ENCODE results near the gene TRIO. TPM values are rescaled to one million over a fixed set of nuclear protein-coding genes. Genes with fewer than 3 reads are reported as not detected.

Gene TRIO
- total and polyA plus RNA-seq, 10 of the 15 experiments (the other 5 are each of a cell fraction or from before 2014, with no cell fraction given): 5.1 to 96.4 (median 44.6) TPM

DNA sequence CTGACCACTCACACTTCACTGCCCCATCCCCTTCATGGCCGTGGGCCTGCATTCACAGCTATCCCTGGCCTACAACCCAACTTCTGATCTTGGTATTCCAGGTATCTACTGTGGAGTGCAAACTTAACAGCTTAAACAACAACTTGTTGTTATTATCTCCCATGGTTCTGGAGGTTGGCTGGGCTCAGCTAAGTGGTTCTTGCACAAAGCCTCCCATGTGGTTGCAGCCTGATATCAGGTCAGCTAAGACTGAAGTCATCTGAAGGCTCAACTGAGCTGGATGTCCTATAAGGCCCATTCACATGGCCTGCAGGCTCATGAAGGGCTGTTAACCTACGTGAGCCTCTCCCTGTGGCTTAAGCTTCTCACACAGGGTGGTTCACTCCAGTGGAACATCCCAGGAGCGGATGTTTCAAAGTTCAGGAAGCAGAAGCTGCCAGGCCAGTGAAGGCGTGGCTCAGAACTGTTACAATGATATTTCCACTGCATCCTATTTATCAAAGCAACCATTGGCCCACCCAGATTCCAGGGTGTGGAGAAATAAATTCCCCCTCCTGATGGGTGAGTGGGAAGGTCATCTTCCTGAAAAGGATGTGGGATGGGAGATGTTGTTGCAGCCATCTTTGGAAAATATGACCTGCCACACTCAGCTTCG lies 30.0 kb upstream of the TRIO start (continued):
- TF ChIP-seq, protein P1, sequence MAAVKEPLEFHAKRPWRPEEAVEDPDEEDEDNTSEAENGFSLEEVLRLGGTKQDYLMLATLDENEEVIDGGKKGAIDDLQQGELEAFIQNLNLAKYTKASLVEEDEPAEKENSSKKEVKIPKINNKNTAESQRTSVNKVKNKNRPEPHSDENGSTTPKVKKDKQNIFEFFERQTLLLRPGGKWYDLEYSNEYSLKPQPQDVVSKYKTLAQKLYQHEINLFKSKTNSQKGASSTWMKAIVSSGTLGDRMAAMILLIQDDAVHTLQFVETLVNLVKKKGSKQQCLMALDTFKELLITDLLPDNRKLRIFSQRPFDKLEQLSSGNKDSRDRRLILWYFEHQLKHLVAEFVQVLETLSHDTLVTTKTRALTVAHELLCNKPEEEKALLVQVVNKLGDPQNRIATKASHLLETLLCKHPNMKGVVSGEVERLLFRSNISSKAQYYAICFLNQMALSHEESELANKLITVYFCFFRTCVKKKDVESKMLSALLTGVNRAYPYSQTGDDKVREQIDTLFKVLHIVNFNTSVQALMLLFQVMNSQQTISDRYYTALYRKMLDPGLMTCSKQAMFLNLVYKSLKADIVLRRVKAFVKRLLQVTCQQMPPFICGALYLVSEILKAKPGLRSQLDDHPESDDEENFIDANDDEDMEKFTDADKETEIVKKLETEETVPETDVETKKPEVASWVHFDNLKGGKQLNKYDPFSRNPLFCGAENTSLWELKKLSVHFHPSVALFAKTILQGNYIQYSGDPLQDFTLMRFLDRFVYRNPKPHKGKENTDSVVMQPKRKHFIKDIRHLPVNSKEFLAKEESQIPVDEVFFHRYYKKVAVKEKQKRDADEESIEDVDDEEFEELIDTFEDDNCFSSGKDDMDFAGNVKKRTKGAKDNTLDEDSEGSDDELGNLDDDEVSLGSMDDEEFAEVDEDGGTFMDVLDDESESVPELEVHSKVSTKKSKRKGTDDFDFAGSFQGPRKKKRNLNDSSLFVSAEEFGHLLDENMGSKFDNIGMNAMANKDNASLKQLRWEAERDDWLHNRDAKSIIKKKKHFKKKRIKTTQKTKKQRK (IDR thresholded peaks at IDR 0.05; ENCODE audit: low read depth, low read length): no peak
- no peak for TF ChIP-seq ZNF384 (IDR thresholded peaks at IDR 0.05; ENCODE audit: borderline replicate concordance, low read depth, low read length)
- no peak for TF ChIP-seq ZNF24 (IDR thresholded peaks at IDR 0.05)
- no peak for TF ChIP-seq MYC (IDR thresholded peaks at IDR 0.05; ENCODE audit: insufficient read depth, insufficient read length, insufficient replicate concordance, low read length, severe bottlenecking)
- TF ChIP-seq BCL11A (IDR thresholded peaks at IDR 0.05; ENCODE audit: low read depth, low read length): no peak
- TF ChIP-seq NFXL1 (IDR thresholded peaks at IDR 0.05; ENCODE audit: borderline replicate concordance): no peak

DNA sequence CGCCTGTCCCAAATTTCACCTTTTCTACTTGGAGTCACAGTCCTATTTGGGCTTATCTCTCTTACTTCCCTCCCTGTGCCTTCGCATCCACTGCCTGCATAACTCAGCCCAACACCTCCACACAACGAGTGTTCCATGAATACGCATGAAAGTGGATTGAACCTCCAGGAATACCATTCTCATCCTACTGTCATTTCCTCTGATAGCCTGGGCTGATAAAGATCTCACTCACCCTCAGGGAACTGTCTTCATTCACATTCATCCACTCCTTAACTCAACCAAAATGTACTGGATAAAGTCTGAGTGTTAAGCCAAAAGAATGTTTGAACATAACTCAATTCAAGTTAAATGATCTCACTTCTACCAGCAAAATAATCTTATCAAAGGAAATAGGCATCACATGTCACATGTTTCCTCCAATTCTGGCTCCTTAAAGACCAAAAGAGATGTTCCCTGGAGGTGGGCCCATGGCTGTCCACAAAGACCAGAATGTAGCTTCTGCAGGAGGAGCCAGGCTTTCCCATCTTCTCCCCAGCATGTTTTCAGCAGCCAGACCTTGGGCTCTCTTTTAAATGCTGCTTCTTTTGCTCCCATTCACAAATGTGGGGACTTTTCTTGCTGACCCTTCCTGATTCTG lies 28.4 kb upstream of the TRIO start:
- POLR2A ChIA-PET: no interaction called here
- no peaks in the 10 kb centered on the region for H3K4me1 ChIP-seq (ENCODE audit: control insufficient read depth, insufficient read depth, low read length)
- intact Hi-C loops (cut with micrococcal nuclease; ENCODE audit: unreplicated experiment) (no loop called here), in situ Hi-C loops (cut with MboI) (no loop called here)
- no peaks in the 10 kb centered on the region for H3K36me3 ChIP-seq (ENCODE audit: control insufficient read depth in 2 of 2, insufficient read depth in 2 of 2, low read length in 1 of 2)
- 83% methylated on average over 4 of the region's 4 CpGs for WGBS (ENCODE audit: insufficient coverage, insufficient replicate concordance, low lambda C conversion rate, missing lambda C conversion rate)
- TF ChIP-seq SIN3A (IDR thresholded peaks at IDR 0.05; ENCODE audit: low read depth, low read length) (no peak), ZZZ3 (IDR thresholded peaks at IDR 0.05; ENCODE audit: control insufficient read depth, insufficient read length, low read depth) (no peak), DPF2 (IDR thresholded peaks at IDR 0.05) (no peak), YY1 (IDR thresholded peaks at IDR 0.05; ENCODE audit: low read depth, low read length) (no peak)
- CTCF ChIA-PET: interaction anchor here (7.3 kb wide), 1 partner anchor 154 kb away, joined by 137 read pairs; no protein-coding TSS in a partner anchor
- no peaks in the 10 kb centered on the region; the same call in 2 of the 3 replicates for H3K9me3 ChIP-seq (replicated peaks; ENCODE audit: control insufficient read depth, insufficient read depth, low read length)
- DNase-seq (ENCODE audit: low read depth, low spot score): no peak
- BruUV-seq (replicated peaks): no TSS peak
- SMC1A ChIA-PET (ENCODE audit: uncharacterized antibody, unreplicated experiment): no interaction called here
- no peak overlapping the region for H3K4me3 ChIP-seq
- H2AFZ ChIP-seq (ENCODE audit: control insufficient read depth, low read depth, low read length): no peak overlapping the region
- no peak overlapping the region for H3K27ac ChIP-seq (ENCODE audit: control insufficient read depth, insufficient read depth)
- FAIRE-seq: no peak
- no peaks in the 10 kb centered on the region for H3K27me3 ChIP-seq (replicated peaks in 1 of 2; ENCODE audit: control insufficient read depth in 2 of 2, insufficient read depth in 2 of 2, low read length in 1 of 2)
- no peak overlapping the region for H3K4me2 ChIP-seq (ENCODE audit: control insufficient read depth, insufficient read depth)
- RAD21 ChIA-PET (ENCODE audit: unreplicated experiment): no interaction called here
- no peaks in the 10 kb centered on the region for H3K79me2 ChIP-seq (ENCODE audit: control insufficient read depth, insufficient read depth, low read length)
- no peak for ATAC-seq
- H4K20me1 ChIP-seq (ENCODE audit: control insufficient read depth, insufficient read depth): no peaks in the 10 kb centered on the region
- no peak overlapping the region for H3K9ac ChIP-seq (ENCODE audit: control insufficient read depth, insufficient read depth, low read length)
